ENCODE results near the gene ACVR2A.

Gene ACVR2A

GRCh38 chr2:147843391-147843863, 1.4 kb upstream of the ACVR2A start:
- TF ChIP-seq, protein P1, sequence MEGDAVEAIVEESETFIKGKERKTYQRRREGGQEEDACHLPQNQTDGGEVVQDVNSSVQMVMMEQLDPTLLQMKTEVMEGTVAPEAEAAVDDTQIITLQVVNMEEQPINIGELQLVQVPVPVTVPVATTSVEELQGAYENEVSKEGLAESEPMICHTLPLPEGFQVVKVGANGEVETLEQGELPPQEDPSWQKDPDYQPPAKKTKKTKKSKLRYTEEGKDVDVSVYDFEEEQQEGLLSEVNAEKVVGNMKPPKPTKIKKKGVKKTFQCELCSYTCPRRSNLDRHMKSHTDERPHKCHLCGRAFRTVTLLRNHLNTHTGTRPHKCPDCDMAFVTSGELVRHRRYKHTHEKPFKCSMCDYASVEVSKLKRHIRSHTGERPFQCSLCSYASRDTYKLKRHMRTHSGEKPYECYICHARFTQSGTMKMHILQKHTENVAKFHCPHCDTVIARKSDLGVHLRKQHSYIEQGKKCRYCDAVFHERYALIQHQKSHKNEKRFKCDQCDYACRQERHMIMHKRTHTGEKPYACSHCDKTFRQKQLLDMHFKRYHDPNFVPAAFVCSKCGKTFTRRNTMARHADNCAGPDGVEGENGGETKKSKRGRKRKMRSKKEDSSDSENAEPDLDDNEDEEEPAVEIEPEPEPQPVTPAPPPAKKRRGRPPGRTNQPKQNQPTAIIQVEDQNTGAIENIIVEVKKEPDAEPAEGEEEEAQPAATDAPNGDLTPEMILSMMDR (IDR thresholded peaks at IDR 0.05; ENCODE audit: low read depth, low read length, missing control alignments) = no peak
- in situ Hi-C loops (cut with HindIII; ENCODE audit: low pct_ligation_motif_present, low sequenced_read_pairs) = no loop called here
- H3K36me3 ChIP-seq (replicated peaks) = no peaks in the 10 kb centered on the region
- H3K27me3 ChIP-seq (replicated peaks) = no peaks in the 10 kb centered on the region
- H3K27ac ChIP-seq = peak overlapping the region; percentile 81
- H3K4me3 ChIP-seq (ENCODE audit: low read depth, low read length) = peak overlapping the region; percentile 78
- peak; percentile 21 for DNase-seq

DNA sequence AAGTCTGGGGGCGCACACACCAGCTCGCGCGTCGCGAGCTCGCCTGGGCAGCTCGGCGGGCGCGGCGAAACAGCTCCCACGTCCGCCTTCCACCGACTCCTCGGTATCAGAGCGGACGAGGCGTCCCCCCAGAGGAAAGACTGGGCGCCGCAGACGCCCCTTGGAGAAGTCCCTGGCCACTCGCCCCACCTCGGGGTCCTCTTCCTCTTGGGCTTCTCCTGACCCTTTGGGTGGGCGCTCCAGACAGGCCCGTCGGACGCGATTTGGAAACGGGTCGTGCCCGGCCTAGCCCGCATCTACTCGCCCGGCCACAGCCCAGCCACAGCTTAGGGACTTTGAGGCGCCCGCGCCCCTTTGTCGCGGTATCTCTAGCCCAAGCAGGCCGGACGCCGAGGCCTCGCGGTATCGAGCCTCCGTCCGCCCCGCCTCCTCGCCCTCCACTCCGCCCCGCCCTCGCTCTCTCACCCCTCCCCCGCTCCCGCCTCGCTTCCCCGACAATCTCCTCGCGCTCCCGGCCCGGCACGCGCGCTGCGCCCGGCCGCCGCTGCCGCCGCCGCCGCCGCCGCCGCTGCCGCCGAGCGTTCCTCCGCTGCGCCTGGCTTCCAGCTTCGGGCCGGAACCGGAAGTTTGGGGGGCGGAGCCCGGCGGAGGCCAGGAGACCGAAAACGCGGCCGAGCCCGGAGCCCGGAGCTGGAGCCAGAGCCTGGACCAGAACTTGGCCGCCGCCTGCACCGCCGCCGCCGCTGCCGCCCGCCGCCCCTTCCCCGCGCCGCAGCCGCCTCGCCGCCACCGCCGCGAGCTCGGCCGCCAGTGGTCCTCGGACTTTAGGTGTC, 749 bp upstream of the ACVR2A start:
- in situ Hi-C loops (cut with HindIII; ENCODE audit: low pct_ligation_motif_present, low sequenced_read_pairs) = no loop called here
- DNase-seq = peak; percentile 84
- Histone ChIP-seq H3K27ac (peak overlapping the region; percentile 81), H3K27me3 (replicated peaks) (no peaks in the 10 kb centered on the region), H3K4me3 (ENCODE audit: low read depth, low read length) (peak overlapping the region; percentile 78), H3K36me3 (replicated peaks) (no peaks in the 10 kb centered on the region)
- TF ChIP-seq, protein P1 (IDR thresholded peaks at IDR 0.05; ENCODE audit: low read depth, low read length, missing control alignments) = peak; percentile 43

DNA sequence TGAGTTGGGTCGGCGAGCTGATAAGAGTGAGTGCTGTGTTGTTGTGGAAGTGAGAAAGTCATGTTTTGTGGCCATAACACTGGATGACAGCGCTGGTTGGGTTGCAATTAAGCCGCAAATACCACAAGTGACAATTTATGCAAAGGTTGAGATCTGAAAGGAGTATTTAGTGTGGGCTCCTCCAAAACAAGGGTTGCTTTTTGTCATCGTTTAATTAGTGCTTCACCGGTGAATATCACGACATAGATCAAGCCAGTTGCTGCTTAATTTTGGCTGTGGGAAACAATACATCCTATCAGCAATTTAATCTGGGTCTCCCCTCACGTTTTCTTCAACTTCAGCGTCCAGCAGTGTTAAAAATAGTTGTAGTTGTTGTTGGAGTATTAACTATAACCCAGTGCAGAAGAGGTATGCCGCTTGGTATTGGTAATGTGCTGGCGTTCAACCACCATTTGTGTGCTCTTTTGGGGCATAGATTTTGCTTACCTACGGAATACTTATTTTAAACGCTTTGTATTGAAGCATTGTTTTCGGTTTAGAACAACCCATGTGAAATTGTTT, 662 bp downstream of the ACVR2A start:
- no peak overlapping the region for H3K27ac ChIP-seq
- H3K27me3 ChIP-seq (replicated peaks) = no peaks in the 10 kb centered on the region
- no peaks in the 10 kb centered on the region for H3K36me3 ChIP-seq (replicated peaks)
- peak; percentile 10 for DNase-seq
- TF ChIP-seq, protein P1 (IDR thresholded peaks at IDR 0.05; ENCODE audit: low read depth, low read length, missing control alignments) = no peak
- peak overlapping the region; percentile 78 for H3K4me3 ChIP-seq (ENCODE audit: low read depth, low read length)
- in situ Hi-C loops (cut with HindIII; ENCODE audit: low pct_ligation_motif_present, low sequenced_read_pairs) = no loop called here

- TF ChIP-seq, protein P1 (IDR thresholded peaks at IDR 0.05; ENCODE audit: low read depth, low read length, missing control alignments) = no peak
- in situ Hi-C loops (cut with HindIII; ENCODE audit: low pct_ligation_motif_present, low sequenced_read_pairs) = no loop called here
- Histone ChIP-seq H3K36me3 (replicated peaks) (no peaks in the 10 kb centered on the region), H3K27ac (no peak overlapping the region), H3K4me3 (ENCODE audit: low read depth, low read length) (peak overlapping the region; percentile 78), H3K27me3 (replicated peaks) (no peaks in the 10 kb centered on the region)
- DNase-seq = no peak
Observed at GRCh38 chr2:147846412-147847081, 1.7 kb downstream of the ACVR2A start.

DNA sequence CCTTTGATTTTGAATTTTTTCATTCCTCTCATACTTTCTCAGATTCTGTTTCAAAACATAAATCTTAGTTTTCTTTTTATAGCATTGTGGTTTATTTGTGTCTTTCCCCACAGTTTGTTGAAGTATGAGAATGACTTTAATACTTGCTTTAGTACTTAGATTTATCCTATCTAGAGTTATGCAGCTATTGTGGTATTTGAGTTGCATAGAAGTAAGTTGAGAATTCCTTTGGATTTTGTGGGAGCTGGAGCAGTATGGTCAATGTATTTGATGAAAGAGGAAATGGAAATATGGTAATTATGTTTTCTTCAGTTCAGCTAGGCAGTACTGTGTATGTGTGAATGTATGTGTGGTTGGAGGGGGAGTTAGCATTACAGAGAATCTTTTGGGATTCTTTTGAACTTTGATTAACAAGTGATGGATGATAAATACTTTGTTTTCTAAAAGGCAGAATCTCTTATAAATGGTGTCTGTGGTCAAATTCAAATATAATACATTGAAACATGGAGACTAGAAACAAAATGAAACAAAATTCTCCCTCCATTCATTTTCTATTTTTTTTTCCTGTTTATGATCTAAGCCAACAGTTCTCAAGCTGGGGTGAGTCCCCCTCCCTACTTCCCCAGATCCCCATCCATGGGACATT, 3.0 kb downstream of the ACVR2A start:
- Histone ChIP-seq H3K27me3 (replicated peaks) (no peaks in the 10 kb centered on the region), H3K27ac (no peak overlapping the region), H3K36me3 (replicated peaks) (no peaks in the 10 kb centered on the region), H3K4me3 (ENCODE audit: low read depth, low read length) (no peak overlapping the region)
- no peak for DNase-seq
- in situ Hi-C loops (cut with HindIII; ENCODE audit: low pct_ligation_motif_present, low sequenced_read_pairs) = no loop called here
- TF ChIP-seq, protein P1 (IDR thresholded peaks at IDR 0.05; ENCODE audit: low read depth, low read length, missing control alignments) = no peak

Data from brain microvascular endothelial cell (primary cell).